Hindlimb muscle (tissue), 1 donor: ENCODE data around the gene PBX4. TPM values are rescaled to one million over a fixed set of nuclear protein-coding genes. Genes with fewer than 3 reads are reported as not detected.
A peak's percentile ranks its signal among the peaks of the same experiment; 100 is the strongest.
"Not testable (repeated sequence)": the region's sequence is repeated elsewhere in the genome, so short reads cannot be mapped to it uniquely, and the experiment has no call there.

Experiments used
- DNase-seq: peaks from one replicate; pipeline ENCODE4 v3.0.0-alpha.2; 2013
- polyA plus RNA-seq: library from polyadenylated mRNA; unstranded; fragments of 120-200 nt; gene quantifications from one replicate; pipeline ENCODE4 v1.2.1, GENCODE V29; 2013; ENCODE audit not compliant: insufficient read length

The PBX4 gene, protein sequence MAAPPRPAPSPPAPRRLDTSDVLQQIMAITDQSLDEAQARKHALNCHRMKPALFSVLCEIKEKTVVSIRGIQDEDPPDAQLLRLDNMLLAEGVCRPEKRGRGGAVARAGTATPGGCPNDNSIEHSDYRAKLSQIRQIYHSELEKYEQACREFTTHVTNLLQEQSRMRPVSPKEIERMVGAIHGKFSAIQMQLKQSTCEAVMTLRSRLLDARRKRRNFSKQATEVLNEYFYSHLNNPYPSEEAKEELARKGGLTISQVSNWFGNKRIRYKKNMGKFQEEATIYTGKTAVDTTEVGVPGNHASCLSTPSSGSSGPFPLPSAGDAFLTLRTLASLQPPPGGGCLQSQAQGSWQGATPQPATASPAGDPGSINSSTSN
- polyA plus RNA-seq = 2.3 TPM

GRCh38 chr19:19618219-19619051 lies at the start of gene PBX4:
PBX4 (minus strand) TSS chr19:19618687; CDS start chr19:19618629, 58 bp downstream.
- peak; percentile 92 for DNase-seq

- not testable (repeated sequence) for DNase-seq
These were observed 47.0 kb upstream of the PBX4 start for GRCh38 chr19:19665420-19665948.

DNA sequence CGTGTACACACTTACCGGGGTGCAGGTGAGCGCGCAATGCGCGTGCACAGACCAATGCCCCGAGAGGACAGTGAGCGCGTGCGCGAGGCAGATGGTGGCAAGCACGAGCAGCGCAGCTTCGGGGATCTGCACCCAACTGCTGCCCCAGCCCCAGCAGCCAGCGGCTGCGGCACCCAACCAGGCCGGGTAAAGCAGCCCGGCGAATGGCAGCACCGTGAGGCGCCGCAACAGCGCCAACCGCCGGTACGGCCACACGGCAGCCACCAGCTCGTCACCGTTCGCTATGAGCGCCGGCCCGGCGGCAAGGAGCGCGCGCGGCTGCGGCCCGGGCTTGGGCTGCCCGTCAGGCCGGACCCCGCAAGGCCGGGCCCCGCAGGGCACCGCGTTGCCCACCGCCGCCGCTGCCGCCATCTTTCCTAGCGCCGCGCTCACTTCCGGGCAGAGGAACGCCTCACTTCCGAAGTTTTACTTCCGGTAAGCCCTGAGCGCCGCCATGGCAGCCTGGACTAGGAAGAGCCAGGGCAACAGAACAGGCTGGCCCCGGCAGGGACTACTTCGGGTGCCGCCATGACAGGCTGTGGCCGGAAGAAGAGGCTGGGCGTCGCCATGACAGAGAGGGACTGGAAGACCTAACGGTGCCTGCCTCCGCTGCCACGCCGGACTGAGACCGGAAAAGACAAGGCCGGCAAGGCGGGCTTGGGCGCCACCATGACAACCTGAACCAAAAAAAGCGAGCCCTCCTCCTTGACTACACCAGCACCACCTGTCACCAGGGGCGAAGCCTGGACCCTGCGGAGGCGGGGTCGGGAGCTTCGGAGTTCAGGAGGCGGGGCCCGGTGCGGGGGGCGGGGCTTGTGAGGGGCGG lies 45.0 kb upstream of the PBX4 start, which contains the start of gene ATP13A1:
Gene ATP13A1 (minus strand): TSS at position 421 of the 865 bp plus-strand sequence. CDS start 10 bp downstream, at position 411.
- peak; percentile 95 for DNase-seq

GRCh38 chr19:19662871-19663255 lies 44.4 kb upstream of the PBX4 start:
- DNase-seq = no peak

DNA sequence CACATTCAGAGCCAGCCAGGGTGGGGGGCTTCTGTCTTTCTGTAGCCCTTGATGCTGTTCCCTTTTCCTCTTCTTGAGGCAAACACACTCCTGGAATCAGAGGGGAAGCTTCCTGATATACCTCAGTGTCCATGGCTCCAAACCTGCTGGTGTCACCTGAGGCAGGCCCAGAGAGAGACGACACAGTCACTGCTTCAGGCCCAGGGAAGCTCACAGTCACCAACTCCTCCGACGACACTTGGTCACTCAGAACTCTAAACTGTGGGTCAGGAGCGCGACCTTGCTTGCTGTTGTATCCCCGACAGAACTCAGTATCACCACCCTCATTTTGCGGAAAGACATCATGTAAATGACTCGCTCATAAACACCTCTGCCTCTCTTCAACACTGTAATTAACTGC lies 43.9 kb upstream of the PBX4 start:
- DNase-seq = no peak

- no peak for DNase-seq
These were observed 43.3 kb upstream of the PBX4 start for GRCh38 chr19:19661675-19662251.

DNA sequence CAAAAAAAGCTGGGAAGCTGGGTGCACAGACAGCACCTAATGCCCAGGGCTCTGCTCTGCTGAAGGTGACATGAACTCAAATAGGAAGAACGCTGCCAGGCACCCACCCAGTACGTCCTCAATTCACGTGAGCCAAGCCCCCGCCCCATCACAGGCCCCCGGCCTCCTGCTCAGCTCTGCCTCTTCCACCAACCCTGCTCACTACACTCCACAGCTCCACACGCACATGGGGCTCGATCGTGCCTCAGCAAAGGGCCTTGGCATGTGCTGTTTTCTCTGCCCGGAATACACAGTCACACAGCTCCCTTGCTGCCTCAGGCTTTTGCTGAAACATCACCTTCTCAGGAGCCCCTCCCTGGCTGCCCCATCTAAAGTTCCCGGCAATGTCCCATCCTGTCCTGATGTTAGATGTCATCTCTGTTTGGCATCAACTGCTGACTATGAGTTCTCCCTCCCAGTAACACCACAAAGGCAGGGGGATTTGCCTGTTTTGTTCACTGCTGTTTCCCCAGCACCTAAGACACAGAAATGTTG lies 42.7 kb upstream of the PBX4 start:
- DNase-seq = no peak

GRCh38 chr19:19659646-19660245 lies 41.3 kb upstream of the PBX4 start:
- no peak for DNase-seq

DNA sequence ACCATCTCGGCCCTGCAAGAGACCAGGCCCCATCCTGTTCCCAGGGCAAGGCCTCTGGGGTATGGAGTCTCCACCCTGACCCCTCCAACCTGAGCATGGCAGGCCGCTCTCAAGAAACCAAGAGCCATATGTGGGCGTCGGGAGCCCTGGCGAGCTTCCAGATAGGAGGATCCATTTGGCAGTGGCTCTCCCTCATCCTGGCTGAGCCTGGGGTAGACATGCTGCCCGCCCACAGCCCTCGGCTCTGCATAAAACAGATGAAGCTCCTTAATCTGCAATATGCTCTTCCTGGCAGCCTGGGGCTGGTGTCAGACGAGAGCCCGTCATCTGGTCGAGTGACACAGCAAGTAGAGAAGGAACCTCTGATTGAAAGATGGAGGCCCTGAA lies 38.9 kb upstream of the PBX4 start:
- no peak for DNase-seq

DNA sequence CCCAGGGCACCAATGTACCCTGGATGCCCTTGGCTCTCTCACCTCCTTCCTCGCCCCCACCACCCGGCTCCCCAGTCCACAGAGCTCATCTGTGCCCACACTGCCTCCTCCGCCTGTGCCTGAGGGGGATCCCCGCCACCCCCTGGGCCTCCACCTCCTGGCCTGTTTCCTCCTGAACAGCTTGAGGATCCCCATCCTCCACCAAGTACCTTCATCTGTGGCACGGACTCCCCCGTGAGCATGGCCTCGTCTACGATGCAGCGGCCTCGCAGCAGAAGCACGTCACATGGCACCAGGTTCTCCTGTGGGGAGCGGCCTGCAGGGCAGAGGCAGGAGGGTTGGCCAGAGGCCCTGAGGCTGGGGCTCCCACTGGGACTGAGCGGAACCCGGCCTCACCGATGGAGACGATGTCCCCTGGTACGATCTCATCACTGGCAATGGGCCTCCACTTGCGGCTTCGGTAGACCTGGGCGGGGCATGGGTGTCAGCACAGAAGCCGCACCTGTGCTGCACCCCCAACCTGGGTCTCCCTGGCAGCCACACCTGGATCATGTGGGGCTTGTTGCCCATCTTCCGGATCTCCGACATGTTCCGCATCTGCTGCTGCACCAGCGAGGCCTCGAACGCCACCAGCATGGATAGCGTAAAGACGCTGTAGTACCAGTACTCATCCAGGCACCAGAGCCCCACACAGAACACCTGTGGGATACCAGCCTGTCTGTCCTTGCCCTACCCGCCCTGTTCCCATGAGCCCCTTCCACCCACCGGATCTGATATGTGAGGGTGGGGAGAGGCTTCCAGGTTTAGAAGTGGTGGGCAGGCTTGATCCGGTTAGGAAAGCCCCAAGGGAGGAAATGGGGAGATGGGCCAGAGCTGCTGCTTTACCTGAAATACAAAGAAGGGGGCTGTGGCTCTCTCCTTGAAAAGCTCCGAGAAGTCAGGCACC lies 38.2 kb upstream of the PBX4 start:
- no peak for DNase-seq

DNA sequence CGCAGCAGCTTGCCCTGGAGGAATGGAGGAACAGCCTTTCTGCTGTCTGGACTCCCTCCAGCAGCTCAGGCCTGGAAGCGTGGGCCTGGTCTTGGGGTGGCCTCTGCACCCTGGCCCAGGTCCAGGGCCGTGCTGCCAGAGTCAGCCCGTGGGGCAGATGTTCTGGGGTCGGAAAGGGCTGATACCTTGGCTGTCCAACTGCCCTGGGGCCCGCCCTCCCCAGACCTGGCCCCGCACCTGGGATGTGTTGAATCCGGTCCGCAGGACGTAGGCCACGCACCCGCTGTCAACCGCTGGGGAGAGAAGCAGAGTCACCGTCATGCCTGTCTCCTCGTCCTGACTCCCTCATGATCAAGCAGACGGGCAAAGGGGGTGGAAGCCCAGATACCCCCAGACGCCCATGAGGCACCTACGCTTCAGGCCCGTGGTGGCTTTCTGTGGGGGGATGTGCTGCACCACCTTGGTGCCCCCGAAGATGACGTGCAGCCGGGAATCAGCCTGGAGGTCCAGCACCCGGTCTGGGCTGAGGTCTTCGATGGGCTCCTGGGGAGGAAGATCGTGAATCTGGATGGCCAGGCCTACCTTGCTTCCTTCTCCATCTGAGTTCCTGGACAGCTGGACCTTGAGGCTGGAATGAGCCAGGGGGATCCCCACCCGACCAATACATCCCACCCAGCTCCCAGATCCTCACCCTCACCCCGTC lies 37.3 kb upstream of the PBX4 start:
- no peak for DNase-seq

DNA sequence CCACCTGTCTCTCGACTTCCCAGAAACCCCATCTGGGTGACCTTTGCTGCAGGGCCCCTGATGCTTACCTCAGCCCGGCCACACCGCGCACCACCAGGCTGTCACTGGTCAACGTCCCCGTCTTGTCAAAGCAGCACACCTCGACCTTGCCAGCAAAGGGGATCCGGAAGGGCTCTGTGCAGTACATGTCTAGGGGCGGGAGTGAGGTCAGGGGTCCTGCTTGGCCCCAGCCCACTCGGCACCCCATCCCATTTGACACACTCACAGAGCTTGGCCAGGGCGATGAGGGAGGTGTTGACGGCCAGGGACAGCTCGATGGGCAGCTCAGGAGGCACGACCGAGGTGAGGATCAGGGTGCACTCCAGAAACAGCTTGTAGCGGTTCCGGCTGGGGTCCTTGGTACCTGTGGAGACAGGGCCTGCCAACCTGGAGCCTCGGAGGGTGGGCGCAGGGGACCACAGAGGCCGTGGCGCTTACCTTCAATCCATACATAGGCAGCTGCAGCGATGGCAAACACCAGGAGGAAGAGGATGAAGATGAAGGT lies 36.6 kb upstream of the PBX4 start:
- DNase-seq = no peak

- DNase-seq = no peak
These were observed 36.0 kb upstream of the PBX4 start for GRCh38 chr19:19654441-19654840.

DNA sequence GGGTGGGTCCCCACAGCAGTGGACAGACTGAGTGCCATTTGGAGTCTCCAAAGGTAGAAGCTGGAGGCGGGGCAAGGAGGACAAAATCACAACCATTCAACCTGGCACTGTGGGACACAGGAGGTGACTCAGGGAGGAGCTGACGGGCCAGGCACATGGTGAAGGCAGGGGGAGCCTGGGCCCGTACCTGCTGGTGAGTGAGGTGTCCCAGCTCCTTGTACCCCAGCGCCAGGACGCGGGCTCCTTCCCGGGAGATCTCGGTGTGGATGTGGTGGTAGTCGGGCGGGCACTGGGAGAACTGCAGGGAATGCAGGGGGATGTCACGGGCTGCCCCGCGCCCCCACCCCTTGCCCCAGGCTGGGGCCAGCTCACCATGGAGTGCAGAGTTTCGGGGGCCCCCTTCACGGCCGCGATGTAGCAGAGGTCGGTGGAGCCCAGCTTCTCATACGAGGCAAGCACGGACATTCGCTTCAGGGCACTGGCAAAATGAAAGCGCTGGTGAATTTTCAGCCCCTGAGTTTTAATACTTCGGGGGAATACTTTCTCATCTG lies 35.2 kb upstream of the PBX4 start:
- DNase-seq = no peak

GRCh38 chr19:19652482-19653295 lies 34.2 kb upstream of the PBX4 start:
- no peak for DNase-seq

- DNase-seq = no peak
These were observed 32.6 kb upstream of the PBX4 start for GRCh38 chr19:19651076-19651475.

- DNase-seq = no peak
These were observed 31.8 kb upstream of the PBX4 start for GRCh38 chr19:19650331-19650730.

- DNase-seq = no peak
These were observed 31.1 kb upstream of the PBX4 start for GRCh38 chr19:19649580-19649995.
